ENCODE data around the gene SRM. TPM values are rescaled to one million over a fixed set of nuclear protein-coding genes. Genes with fewer than 3 reads are reported as not detected.

Gene SRM
- 10 to 100 TPM; 35.4 to 80.6 (median 49.8) TPM for total RNA-seq
- 100 to 1,000 TPM in 1 of 2 donors, 10 to 100 TPM in 1; 88.4 to 158 TPM for polyA plus RNA-seq
- long read RNA-seq, donor 1, transcript SRM-201 (8 exons, 1,266 nt) = major isoform, 40 of 55 reads
- long read RNA-seq, donor 1, partial matches to known transcripts = 5 of 55 reads
- long read RNA-seq, donor 1, other reads (novel, unspliced or antisense) = 10 of 55 reads
- long read RNA-seq, donor 2, transcript SRM-201 (8 exons, 1,266 nt) = major isoform, 30 of 36 reads
- long read RNA-seq, donor 2, partial matches to known transcripts = 2 of 36 reads
- long read RNA-seq, donor 2, other reads (novel, unspliced or antisense) = 4 of 36 reads
- long read RNA-seq, donor 3, partial matches to known transcripts = 3 of 8 reads
- long read RNA-seq, donor 3, other reads (novel, unspliced or antisense) = 1 of 8 reads

DNA sequence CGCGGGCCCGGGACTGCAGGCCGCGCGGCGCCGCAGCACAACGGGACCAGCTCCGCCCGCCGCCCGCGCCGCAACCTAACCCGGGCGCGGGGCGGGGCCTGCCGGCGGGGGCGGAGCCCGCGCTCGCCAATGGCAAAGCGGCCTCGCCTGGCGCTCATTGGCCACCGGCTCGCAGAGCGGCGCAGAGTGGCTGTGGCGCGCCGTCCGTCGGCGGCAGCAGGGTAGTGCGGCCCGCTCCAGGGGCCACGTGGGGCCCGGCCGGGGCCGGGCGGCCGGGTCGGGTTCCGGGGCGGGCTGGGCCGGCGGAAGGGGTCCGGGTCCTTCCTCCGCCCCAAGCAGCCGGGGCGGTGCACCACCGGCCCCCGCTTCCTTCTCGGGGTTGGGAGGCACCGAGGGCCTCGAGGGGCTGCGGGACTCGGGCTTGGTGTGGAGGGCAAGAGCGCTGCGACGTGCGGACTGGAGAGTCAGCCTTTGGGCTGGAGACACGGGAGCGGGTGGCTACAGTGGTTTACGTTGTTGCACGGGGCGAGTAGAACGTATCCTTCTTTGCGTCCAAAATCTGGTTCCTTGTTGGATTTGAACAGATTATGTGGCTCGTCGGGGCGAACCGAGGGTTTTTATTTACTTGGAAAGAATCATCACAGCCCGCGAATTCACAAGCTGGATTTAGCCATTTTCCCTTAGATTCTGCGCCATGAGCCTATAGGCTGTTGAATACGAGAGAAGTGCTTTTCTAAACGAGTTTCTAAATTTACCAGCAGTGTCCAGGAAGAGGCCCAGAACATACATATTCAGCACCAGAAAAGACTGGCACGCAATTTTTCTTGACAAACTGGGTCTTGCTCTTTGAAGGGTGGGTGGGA is at the start of gene SRM:
SRM (minus strand) TSS at position 51 of the 863 bp plus-strand sequence. CDS start 75 bp downstream, outside the sequence.
- H3K9me3 ChIP-seq = peaks cover 0 to 3% (median 0%) of the 10 kb centered on the region in 11 donors
- DNase-seq (peak; percentile 87 to 93), ATAC-seq (peak; percentile 99 to 100 (median 99))
- intact Hi-C loops (cut with DNase I) = loop anchor here in 1 of 10 donors (10.0 kb wide), 1 partner anchor 665 kb away; no protein-coding TSS in a partner anchor
- TF ChIP-seq, protein P1, sequence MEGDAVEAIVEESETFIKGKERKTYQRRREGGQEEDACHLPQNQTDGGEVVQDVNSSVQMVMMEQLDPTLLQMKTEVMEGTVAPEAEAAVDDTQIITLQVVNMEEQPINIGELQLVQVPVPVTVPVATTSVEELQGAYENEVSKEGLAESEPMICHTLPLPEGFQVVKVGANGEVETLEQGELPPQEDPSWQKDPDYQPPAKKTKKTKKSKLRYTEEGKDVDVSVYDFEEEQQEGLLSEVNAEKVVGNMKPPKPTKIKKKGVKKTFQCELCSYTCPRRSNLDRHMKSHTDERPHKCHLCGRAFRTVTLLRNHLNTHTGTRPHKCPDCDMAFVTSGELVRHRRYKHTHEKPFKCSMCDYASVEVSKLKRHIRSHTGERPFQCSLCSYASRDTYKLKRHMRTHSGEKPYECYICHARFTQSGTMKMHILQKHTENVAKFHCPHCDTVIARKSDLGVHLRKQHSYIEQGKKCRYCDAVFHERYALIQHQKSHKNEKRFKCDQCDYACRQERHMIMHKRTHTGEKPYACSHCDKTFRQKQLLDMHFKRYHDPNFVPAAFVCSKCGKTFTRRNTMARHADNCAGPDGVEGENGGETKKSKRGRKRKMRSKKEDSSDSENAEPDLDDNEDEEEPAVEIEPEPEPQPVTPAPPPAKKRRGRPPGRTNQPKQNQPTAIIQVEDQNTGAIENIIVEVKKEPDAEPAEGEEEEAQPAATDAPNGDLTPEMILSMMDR (IDR thresholded peaks at IDR 0.05) = peak; percentile 17 to 80 (median 53)
- WGBS, 2 donors = 0 to 1% methylated on average over 82 to 83 of the region's 83 CpGs
- H3K4me1 ChIP-seq = peaks cover 8 to 32% (median 22%) of the 10 kb centered on the region in 9 donors
- H3K27ac ChIP-seq = peak within 1 kb of the TSS in 9 of 10 donors; percentile 63 to 88 (median 79)
- H3K27me3 ChIP-seq = no peaks in the 10 kb centered on the region
- peak within 1 kb of the TSS; percentile 59 to 99 (median 95) for H3K4me3 ChIP-seq
- peaks cover 0 to 57% (median 14%) of the 10 kb centered on the region in 9 donors for H3K36me3 ChIP-seq

DNA sequence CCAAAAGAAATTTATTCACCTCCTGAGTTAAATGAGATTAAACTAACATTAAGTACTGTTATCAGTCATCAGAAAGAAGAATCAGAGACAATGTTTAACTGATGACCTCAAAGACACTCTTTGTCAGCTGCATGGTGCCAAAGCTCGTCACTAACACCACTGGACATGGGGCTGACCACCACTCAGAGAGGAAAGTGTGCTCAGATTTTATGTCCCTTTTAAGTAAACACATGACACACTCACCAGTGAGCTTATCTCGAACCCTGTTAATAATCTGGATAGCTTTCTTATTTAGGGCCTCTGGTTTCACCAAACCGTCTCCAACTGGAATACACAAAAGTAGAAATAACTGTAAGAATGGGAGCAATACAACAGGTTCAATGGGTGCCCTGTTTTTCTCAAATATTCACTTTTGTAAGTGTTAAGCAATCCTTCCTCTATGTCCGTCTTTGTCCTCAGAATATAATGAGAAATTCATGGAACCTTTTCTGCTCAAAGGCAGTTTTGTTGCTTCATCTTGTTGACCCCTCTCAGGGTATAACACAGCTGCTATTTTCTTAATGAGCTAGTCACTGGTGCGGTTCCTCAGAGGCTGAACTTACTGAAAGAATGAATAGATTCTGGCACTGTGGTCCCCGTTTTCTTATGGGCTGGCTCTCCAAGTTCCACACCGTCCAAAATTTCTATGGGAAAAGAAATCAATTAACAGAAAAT is 49.4 kb upstream of the SRM start:
- Histone ChIP-seq H3K9me3 (no peaks in the 10 kb centered on the region), H3K4me1 (no peaks in the 10 kb centered on the region), H3K27ac (no peak overlapping the region), H3K36me3 (peaks cover 0 to 94% (median 52%) of the 10 kb centered on the region in 9 donors), H3K27me3 (no peaks in the 10 kb centered on the region), H3K4me3 (no peak overlapping the region)
- TF ChIP-seq, protein P1 (IDR thresholded peaks at IDR 0.05) = no peak
- no peak for ATAC-seq
- DNase-seq = no peak
- 86 to 91% methylated on average over 7 of the region's 7 CpGs for WGBS, 2 donors
- intact Hi-C loops (cut with DNase I) = loop anchor here in 1 of 10 donors (10.0 kb wide), 1 partner anchor 64 kb away; the partner anchor contains the start of gene MASP2

DNA sequence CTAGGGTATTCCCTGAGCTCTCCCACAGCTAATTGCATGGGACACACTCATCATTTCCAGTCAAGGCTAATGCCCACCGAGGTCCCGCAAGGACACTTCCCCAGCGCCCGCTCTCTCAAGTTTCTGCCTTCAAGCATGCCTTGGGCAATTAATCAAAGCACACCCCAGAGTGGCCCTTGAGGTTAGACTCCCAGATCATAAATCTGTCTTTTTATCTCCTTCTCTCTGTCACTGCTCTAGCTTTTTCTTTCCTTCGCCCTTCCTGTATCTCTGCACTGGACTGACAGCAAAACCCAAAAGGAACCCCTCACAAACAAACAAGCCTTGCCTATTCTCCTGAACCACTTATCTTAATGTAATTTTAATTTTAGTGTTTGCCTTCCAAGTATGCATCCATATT is 47.8 kb upstream of the SRM start:
- no peaks in the 10 kb centered on the region for H3K4me1 ChIP-seq
- 82 to 98% methylated on average over 5 of the region's 5 CpGs for WGBS, 2 donors
- no peak overlapping the region for H3K27ac ChIP-seq
- no peaks in the 10 kb centered on the region for H3K27me3 ChIP-seq
- no peaks in the 10 kb centered on the region for H3K9me3 ChIP-seq
- TF ChIP-seq, protein P1 (IDR thresholded peaks at IDR 0.05) = no peak
- intact Hi-C loops (cut with DNase I) = loop anchor here in 1 of 10 donors (10.0 kb wide), 1 partner anchor 63 kb away; the partner anchor contains the start of gene MASP2
- ATAC-seq = no peak
- peaks cover 0 to 77% (median 39%) of the 10 kb centered on the region in 9 donors for H3K36me3 ChIP-seq
- no peak for DNase-seq
- H3K4me3 ChIP-seq = no peak overlapping the region

Measured in heart right ventricle (tissue), 16 donors.